Peyer's patch (tissue), 4 donors: ENCODE results near the gene HABP2. TPM values are rescaled to one million over a fixed set of nuclear protein-coding genes. Genes with fewer than 3 reads are reported as not detected.

Experiments
- DNase-seq, 3 donors: peaks; one replicate each; pipeline ENCODE4 v3.0.0-alpha.2; 2017 to 2019
- H3K27ac ChIP-seq, 4 donors: fragments of 200-600 bp; sonication (generic); one replicate each; pipeline ENCODE4 v1.5.1; 2016 to 2019
- H3K27me3 ChIP-seq, 2 donors: fragments of 200-600 bp; sonication (generic); one replicate each; pipeline ENCODE4 v1.5.1; 2019
- H3K36me3 ChIP-seq, 3 donors: fragments of 200-600 bp; sonication (generic); one replicate each; pipeline ENCODE4 v1.5.1; 2016 to 2019
- H3K4me1 ChIP-seq, 4 donors: fragments of 200-600 bp; sonication (generic); one replicate each; pipeline ENCODE4 v1.5.1; 2016 to 2019
- H3K4me3 ChIP-seq, 4 donors: fragments of 200-600 bp; sonication (generic); 1 replicate in 3 of 4; 2 replicates in 1 of 4; pipeline ENCODE4 v1.5.1; 2016 to 2019; ENCODE audit warnings: mild to moderate bottlenecking in 1 of 4
- H3K9me3 ChIP-seq, 4 donors: fragments of 200-600 bp; sonication (generic); one replicate each; pipeline ENCODE4 v1.5.1; 2016 to 2019; ENCODE audit warnings: mild to moderate bottlenecking in 1 of 4
- CTCF ChIP-seq, 6 experiments: fragments of 450-650 bp in 4 of 6; fragments of 200-600 bp in 2 of 6; sonication (generic) in 1 of 6; IDR thresholded peaks; one replicate each; pipeline ENCODE4 v1.5.1; 2017 to 2019; ENCODE audit warnings: antibody characterized with exemption in 6 of 6, mild to moderate bottlenecking in 3 of 6, moderate library complexity in 1 of 6
- POLR2A ChIP-seq, 2 donors: fragments of 450-650 bp; IDR thresholded peaks; one replicate each; pipeline ENCODE4 v1.5.1; 2017; ENCODE audit warnings: antibody characterized with exemption in 2 of 2, mild to moderate bottlenecking in 2 of 2, moderate library complexity in 2 of 2
- total RNA-seq, 4 donors: library from RNA; depleted of rRNA; stranded (reverse); fragments of >200 nt; gene quantifications; one replicate each; pipeline ENCODE4 v1.1.0, GENCODE V29; 2016

Gene HABP2
- total RNA-seq, 4 donors from 2014 or later: 0.27 to 0.88 TPM; not detected in 2

GRCh38 chr10:113518816-113519591, 33.8 kb upstream of the HABP2 start:
- TF ChIP-seq CTCF (IDR thresholded peaks at IDR 0.05): no peak
- no peak for TF ChIP-seq POLR2A (IDR thresholded peaks at IDR 0.05)
- no peaks in the 10 kb centered on the region for H3K27me3 ChIP-seq
- no peak overlapping the region for H3K4me3 ChIP-seq
- H3K9me3 ChIP-seq: no peaks in the 10 kb centered on the region
- no peaks in the 10 kb centered on the region for H3K36me3 ChIP-seq
- DNase-seq: peak in 1 of 3 donors; percentile 2
- no peaks in the 10 kb centered on the region for H3K4me1 ChIP-seq
- H3K27ac ChIP-seq: no peak overlapping the region

DNA sequence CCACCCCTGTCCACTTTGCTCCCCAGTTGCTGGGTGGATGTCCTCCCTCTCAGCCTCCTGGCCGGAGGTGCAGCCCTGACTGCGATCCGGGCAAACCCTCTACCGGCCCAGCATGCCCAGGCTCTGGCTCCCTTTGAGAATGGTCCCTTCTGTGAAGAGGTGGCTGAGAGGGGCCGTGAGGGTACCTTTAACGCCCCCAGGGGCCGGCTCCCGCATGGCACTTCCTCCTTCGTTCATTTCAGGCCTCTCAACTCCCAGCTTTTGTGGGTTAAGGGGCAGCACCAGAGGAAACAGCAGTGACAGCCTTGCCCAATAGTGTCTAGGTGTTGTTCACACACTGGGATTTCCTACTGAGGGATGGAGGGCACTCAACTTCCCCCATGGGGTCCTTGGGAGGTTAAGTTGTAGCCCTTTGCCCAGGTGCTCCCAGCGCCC, 33.2 kb upstream of the HABP2 start:
- peak in 1 of 3 donors; percentile 34 for DNase-seq
- Histone ChIP-seq H3K27me3 (no peaks in the 10 kb centered on the region), H3K4me1 (no peaks in the 10 kb centered on the region), H3K27ac (no peak overlapping the region), H3K4me3 (no peak overlapping the region), H3K9me3 (no peaks in the 10 kb centered on the region), H3K36me3 (no peaks in the 10 kb centered on the region)
- TF ChIP-seq POLR2A (IDR thresholded peaks at IDR 0.05) (no peak), CTCF (IDR thresholded peaks at IDR 0.05) (no peak)

DNA sequence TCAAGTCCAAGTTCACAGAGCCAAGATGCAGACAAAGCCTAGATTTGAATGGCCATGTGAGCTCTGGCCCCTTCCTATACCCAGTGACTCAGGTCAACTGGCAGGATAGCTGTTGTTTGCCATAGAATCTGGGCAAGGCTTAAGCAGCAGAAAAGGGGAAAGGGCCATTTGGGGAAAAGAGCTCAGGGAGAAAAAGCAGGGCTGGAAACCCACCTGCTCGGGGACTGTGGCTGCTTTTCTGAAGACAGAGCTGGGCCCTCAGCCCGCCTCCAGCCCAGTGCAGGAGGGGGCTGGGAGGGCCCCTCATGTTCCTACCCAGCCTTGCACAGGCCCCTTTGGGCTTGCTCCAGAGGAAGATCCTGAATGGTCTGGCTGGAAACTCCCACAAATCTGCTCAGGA, 32.6 kb upstream of the HABP2 start:
- Histone ChIP-seq H3K27ac (no peak overlapping the region), H3K4me1 (no peaks in the 10 kb centered on the region), H3K9me3 (no peaks in the 10 kb centered on the region), H3K36me3 (no peaks in the 10 kb centered on the region), H3K4me3 (no peak overlapping the region), H3K27me3 (no peaks in the 10 kb centered on the region)
- peak in 1 of 3 donors; percentile 21 for DNase-seq
- TF ChIP-seq CTCF (IDR thresholded peaks at IDR 0.05) (no peak), POLR2A (IDR thresholded peaks at IDR 0.05) (no peak)

GRCh38 chr10:113520690-113521474, 32.0 kb upstream of the HABP2 start:
- Histone ChIP-seq H3K4me1 (no peaks in the 10 kb centered on the region), H3K36me3 (no peaks in the 10 kb centered on the region), H3K4me3 (no peak overlapping the region), H3K27ac (no peak overlapping the region), H3K9me3 (no peaks in the 10 kb centered on the region), H3K27me3 (no peaks in the 10 kb centered on the region)
- TF ChIP-seq POLR2A (IDR thresholded peaks at IDR 0.05) (no peak), CTCF (IDR thresholded peaks at IDR 0.05) (peak; percentile 28 to 96 (median 82))
- DNase-seq: peak in 2 of 3 donors; percentile 18 to 66

- H3K27ac ChIP-seq: no peak overlapping the region
- no peaks in the 10 kb centered on the region for H3K36me3 ChIP-seq
- no peak overlapping the region for H3K4me3 ChIP-seq
- TF ChIP-seq POLR2A (IDR thresholded peaks at IDR 0.05) (no peak), CTCF (IDR thresholded peaks at IDR 0.05) (no peak)
- H3K9me3 ChIP-seq: no peaks in the 10 kb centered on the region
- no peaks in the 10 kb centered on the region for H3K27me3 ChIP-seq
- no peak for DNase-seq
- no peaks in the 10 kb centered on the region for H3K4me1 ChIP-seq
Measured at GRCh38 chr10:113521475-113521795, 31.4 kb upstream of the HABP2 start.
